ENCODE measurements around the gene CAMK1D. TPM values are rescaled to one million over a fixed set of nuclear protein-coding genes. Genes with fewer than 3 reads are reported as not detected.
A peak's percentile ranks its signal among the peaks of the same experiment; 100 is the strongest.

Gene CAMK1D
- total RNA-seq, 2 experiments from 2014 or later: 28.8 to 35.3 TPM

DNA sequence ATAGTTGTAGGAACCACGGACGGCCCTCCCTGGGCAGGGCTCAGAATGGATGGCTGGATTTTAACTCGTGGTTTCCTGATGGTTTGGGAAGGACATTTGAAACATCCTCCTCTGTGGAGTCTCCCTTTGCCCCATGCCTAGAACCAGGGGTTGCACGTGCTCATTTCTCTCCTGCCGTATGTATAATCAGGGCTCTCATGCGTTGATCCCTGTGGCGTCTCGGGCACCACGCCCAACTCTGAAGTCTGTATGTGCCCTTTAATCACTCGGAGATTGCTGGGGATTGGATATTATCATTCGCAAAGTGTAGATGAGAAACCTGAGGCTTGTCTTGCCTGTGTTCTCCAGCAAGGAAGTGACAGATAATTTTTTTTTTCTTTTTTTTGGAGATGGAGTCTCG, 257.1 kb downstream of the CAMK1D start:
- peak overlapping the region; percentile 99 for H3K27ac Mint-ChIP-seq
- no peaks in the 10 kb centered on the region for H3K9me3 Mint-ChIP-seq
- H3K9me3 ChIP-seq (ENCODE audit: control insufficient read depth in 1 of 2, insufficient read depth in 1 of 2, low read length in 2 of 2): no peaks in the 10 kb centered on the region
- H3K36me3 Mint-ChIP-seq (ENCODE audit: low read depth): peaks cover 9% of the 10 kb centered on the region
- TF ChIP-seq, protein P1, sequence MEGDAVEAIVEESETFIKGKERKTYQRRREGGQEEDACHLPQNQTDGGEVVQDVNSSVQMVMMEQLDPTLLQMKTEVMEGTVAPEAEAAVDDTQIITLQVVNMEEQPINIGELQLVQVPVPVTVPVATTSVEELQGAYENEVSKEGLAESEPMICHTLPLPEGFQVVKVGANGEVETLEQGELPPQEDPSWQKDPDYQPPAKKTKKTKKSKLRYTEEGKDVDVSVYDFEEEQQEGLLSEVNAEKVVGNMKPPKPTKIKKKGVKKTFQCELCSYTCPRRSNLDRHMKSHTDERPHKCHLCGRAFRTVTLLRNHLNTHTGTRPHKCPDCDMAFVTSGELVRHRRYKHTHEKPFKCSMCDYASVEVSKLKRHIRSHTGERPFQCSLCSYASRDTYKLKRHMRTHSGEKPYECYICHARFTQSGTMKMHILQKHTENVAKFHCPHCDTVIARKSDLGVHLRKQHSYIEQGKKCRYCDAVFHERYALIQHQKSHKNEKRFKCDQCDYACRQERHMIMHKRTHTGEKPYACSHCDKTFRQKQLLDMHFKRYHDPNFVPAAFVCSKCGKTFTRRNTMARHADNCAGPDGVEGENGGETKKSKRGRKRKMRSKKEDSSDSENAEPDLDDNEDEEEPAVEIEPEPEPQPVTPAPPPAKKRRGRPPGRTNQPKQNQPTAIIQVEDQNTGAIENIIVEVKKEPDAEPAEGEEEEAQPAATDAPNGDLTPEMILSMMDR (IDR thresholded peaks at IDR 0.05): no peak
- H3K4me3 Mint-ChIP-seq: peak overlapping the region; percentile 94
- H3K27ac ChIP-seq (ENCODE audit: low read depth in 1 of 2, low read length in 2 of 2): peak overlapping the region; percentile 76 to 77
- H3K4me1 ChIP-seq (ENCODE audit: insufficient read depth, low read length): peaks cover 23% of the 10 kb centered on the region
- POLR2A ChIA-PET: interaction anchor here (1.0 to 1.7 kb wide), 13 partner anchors 9 to 411 kb away, joined by 3 to 26 read pairs (median 6); partner anchors contain the start of genes CAMK1D, CDC123 and NUDT5
- CTCF ChIA-PET: no interaction called here
- no peaks in the 10 kb centered on the region for H3K27me3 Mint-ChIP-seq
- no peaks in the 10 kb centered on the region for H3K36me3 ChIP-seq (ENCODE audit: insufficient read depth, low read length)
- intact Hi-C loops (cut with DNase I, micrococcal nuclease): loop anchor here in 1 of 2 experiments (2.0 to 5.0 kb wide), 2 partner anchors 14 to 159 kb away; no protein-coding TSS in a partner anchor
- peak overlapping the region; percentile 56 for H3K4me3 ChIP-seq (ENCODE audit: low read length)
- no peaks in the 10 kb centered on the region for H3K27me3 ChIP-seq (ENCODE audit: control insufficient read depth in 1 of 2, insufficient read depth in 2 of 2, low read length in 2 of 2)
- DNase-seq: no peak
- peak; percentile 4 for ATAC-seq (ENCODE audit: poor library complexity)
- H3K4me1 Mint-ChIP-seq (ENCODE audit: low read depth): peaks cover 52% of the 10 kb centered on the region

GRCh38 chr10:12608761-12609160, 259.4 kb downstream of the CAMK1D start:
- Mint-ChIP-seq H3K9me3 (no peaks in the 10 kb centered on the region), H3K4me3 (no peak overlapping the region), H3K27me3 (no peaks in the 10 kb centered on the region), H3K4me1 (ENCODE audit: low read depth) (peaks cover 45% of the 10 kb centered on the region), H3K36me3 (ENCODE audit: low read depth) (peaks cover 13% of the 10 kb centered on the region), H3K27ac (no peak overlapping the region)
- ChIA-PET CTCF (no interaction called here), POLR2A (no interaction called here)
- Histone ChIP-seq H3K27ac (ENCODE audit: low read depth in 1 of 2, low read length in 2 of 2) (no peak overlapping the region), H3K27me3 (ENCODE audit: control insufficient read depth in 1 of 2, insufficient read depth in 2 of 2, low read length in 2 of 2) (no peaks in the 10 kb centered on the region), H3K4me1 (ENCODE audit: insufficient read depth, low read length) (peaks cover 23% of the 10 kb centered on the region), H3K36me3 (ENCODE audit: insufficient read depth, low read length) (no peaks in the 10 kb centered on the region), H3K9me3 (ENCODE audit: control insufficient read depth in 1 of 2, insufficient read depth in 1 of 2, low read length in 2 of 2) (no peaks in the 10 kb centered on the region), H3K4me3 (ENCODE audit: low read length) (no peak overlapping the region)
- TF ChIP-seq, protein P1 (IDR thresholded peaks at IDR 0.05): no peak
- ATAC-seq (ENCODE audit: poor library complexity): no peak
- no peak for DNase-seq
- intact Hi-C loops (cut with DNase I, micrococcal nuclease): loop anchor here in 1 of 2 experiments (5.0 kb wide), 1 partner anchor 161 kb away; no protein-coding TSS in a partner anchor

DNA sequence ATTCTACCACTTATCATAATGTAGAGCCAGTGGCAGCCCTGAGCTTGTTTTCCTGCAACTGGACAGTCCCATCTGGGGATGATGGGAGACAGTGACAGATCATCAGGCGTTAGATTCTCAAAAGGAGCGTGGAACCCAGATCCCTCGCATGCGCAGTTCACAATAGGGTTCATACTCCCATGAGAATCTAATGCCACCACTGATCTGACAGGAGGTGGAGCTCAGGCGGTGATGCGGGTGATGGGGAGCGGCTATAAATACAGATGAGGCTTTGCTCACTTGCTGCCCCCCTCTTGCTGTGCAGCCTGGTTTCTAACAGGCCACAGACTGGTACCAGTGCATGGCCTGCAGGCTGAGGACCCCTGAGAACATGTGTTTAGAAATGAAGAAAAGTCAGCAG, 260.1 kb downstream of the CAMK1D start:
- H3K4me3 ChIP-seq (ENCODE audit: low read length): no peak overlapping the region
- Mint-ChIP-seq H3K9me3 (no peaks in the 10 kb centered on the region), H3K4me3 (no peak overlapping the region), H3K4me1 (ENCODE audit: low read depth) (peaks cover 38% of the 10 kb centered on the region), H3K27me3 (no peaks in the 10 kb centered on the region), H3K27ac (no peak overlapping the region), H3K36me3 (ENCODE audit: low read depth) (peaks cover 13% of the 10 kb centered on the region)
- ATAC-seq (ENCODE audit: poor library complexity): no peak
- POLR2A ChIA-PET: interaction anchor here (0.9 kb wide), 1 partner anchor 260 kb away, joined by 4 read pairs; the partner anchor contains the start of gene CAMK1D
- H3K9me3 ChIP-seq (ENCODE audit: control insufficient read depth in 1 of 2, insufficient read depth in 1 of 2, low read length in 2 of 2): no peaks in the 10 kb centered on the region
- H3K36me3 ChIP-seq (ENCODE audit: insufficient read depth, low read length): no peaks in the 10 kb centered on the region
- H3K27ac ChIP-seq (ENCODE audit: low read depth in 1 of 2, low read length in 2 of 2): no peak overlapping the region
- no peaks in the 10 kb centered on the region for H3K27me3 ChIP-seq (ENCODE audit: control insufficient read depth in 1 of 2, insufficient read depth in 2 of 2, low read length in 2 of 2)
- intact Hi-C loops (cut with DNase I, micrococcal nuclease): loop anchor here in 1 of 2 experiments (5.0 kb wide), 1 partner anchor 162 kb away; no protein-coding TSS in a partner anchor
- TF ChIP-seq, protein P1 (IDR thresholded peaks at IDR 0.05): no peak
- DNase-seq: no peak
- CTCF ChIA-PET: no interaction called here
- H3K4me1 ChIP-seq (ENCODE audit: insufficient read depth, low read length): peaks cover 23% of the 10 kb centered on the region

Measured in CD4-positive, alpha-beta T cell (primary cell).